HG03571 (cell line): ENCODE data around the gene MEIOSIN.

Source experiments
- ATAC-seq: cut with Tn5 transposase; IDR thresholded peaks from one replicate; pipeline ENCODE4 v1.9.1; 2021; ENCODE audit not compliant: unreplicated experiment

The MEIOSIN gene

GRCh38 chr19:45779231-45780145 is 46.2 kb downstream of the MEIOSIN start:
- peak; percentile 65 for ATAC-seq

DNA sequence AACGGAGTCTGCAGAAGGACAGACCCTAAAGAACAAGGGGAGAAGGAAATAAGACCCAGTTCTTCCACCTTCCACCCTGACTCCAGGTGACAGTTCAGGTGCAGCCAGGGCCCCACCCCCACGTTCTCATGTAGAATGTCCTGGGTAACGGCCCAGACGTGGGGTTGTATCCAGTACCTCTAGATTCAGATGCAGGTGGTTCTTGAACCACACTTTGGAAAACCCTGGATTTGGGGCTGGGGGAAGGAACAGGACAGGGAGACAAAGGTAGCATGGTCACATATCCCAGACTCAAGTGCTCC is 46.9 kb downstream of the MEIOSIN start:
- no peak for ATAC-seq

- ATAC-seq = no peak
Measured at GRCh38 chr19:45780448-45781213, 47.4 kb downstream of the MEIOSIN start.

GRCh38 chr19:45781214-45782161 is 48.2 kb downstream of the MEIOSIN start:
- ATAC-seq = no peak

- no peak for ATAC-seq
Measured at GRCh38 chr19:45782162-45782691, 49.0 kb downstream of the MEIOSIN start, which contains the start of gene DMPK. TSS of gene DMPK (minus strand) at chr19:45782490. CDS start at chr19:45782352, 138 bp downstream.

DNA sequence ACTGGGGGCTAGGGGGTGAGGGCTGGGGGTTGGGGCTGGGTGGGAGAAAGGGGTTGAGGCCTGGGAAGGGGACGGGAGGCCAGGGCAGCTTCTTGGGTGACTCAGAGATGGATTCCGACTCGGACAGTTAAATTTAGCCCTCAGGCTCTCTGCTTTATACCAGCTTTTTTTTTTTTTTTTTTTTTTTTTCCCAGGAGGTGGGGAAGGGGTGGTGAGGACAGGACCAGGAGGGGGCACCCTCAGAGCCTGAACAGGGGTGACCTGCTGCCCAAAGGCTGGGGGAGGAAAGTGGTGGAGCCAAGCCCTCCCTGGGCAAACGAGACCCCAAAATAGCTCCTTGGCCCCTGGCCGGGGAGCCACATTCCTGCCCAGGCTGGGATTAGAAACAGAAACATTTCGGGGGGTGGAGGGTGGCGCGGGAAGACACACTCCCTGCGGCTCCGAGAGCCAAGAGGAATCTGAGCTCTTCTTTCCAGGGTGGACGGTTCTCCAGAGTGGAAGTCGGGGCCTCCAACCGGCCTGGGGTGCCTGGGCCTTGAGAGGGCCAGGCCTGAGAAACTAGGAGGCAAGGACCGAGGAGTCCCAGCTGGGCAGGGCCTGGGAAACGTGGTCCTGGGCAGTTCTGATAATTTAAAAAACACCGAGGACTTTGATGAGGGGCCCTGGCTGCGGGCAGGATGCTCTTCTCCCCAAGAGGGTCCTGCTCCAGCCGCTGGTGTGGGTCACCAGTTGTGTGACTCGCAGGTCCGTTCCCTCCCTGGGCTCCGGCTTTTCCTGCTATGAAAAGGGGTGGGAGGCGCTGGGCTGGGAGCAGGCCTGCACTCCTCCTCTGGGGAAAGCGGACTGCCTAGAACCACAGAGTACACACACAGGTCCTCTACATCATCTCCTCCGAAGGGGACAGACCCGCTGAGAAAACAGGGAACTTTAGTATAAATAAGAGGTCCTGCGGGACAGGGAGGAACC is 49.9 kb downstream of the MEIOSIN start:
- no peak for ATAC-seq

DNA sequence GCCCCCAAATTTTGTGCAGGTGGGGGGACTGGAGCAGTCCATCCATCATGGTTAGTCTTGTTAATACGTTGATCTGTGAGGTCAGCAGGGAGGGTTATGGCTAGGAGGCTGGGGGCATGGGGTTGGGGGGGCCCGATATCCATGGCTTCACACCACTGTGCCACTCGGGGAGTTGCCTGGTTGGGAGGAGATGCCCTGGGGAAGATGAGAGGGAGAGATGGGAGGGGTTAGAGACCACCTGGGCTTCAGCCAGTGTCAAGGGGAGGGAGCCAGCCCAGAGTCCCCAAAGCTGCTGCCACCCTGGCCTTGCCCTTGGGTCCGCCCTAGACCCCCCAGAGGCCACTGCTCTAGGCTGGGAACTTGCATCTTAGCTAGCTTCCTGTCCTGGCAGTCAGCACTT is 50.9 kb downstream of the MEIOSIN start:
- ATAC-seq = no peak

DNA sequence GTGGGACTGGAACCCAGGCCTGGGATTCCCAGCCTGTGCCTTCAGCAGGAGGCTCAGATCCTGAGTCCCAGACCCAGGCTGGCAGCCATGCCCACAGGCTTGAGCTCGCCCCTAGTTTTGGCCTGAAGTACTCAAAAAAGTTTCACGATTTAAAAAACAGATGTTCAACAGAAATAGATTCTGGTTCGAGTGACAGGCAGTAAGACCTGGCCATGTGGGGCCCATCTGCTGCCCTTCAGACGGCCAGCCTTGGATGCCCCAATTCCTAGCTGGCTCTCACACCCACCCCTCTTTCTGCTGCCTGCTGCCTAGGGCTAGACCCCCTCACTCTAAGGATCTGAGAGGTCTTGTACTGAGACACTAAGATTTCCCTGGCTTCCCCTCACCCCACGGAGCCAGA is 51.9 kb downstream of the MEIOSIN start:
- ATAC-seq = no peak

DNA sequence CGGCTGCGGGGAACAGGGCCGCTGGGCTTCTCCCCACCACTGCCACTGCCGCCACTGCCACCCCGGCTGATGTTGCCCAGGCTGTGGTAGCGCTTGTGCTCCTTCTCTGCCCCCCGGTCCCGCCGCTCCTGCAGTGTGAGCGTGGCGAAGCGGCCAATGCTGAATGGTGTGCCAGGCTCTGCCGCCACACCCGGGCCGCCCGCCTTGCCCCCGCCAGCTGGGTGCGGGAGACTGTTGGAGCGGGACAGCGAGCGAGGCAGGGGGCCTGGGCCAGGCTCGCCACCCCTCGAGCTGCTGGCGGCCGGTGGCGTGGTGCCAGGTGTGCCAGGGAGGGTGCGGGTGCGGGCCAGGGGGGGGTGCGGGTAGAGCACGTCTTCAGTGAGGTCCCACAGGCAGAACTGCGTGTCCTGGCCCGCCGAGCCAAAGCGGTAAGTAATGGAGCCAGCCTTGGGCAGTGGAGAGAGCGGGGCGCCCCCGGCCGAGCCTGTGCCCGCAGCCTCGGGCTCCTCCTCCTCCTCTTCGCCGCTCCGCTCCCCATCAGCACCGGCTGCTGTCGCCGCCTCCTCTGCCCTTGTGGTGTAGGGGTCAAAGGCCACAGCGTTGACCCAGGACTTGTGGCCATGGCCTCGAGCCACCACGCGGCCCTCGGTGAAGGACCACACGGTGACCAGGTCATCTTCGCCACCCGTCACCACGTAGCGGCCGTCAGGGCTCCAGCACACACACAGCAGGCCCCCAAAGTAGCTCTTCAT is 52.7 kb downstream of the MEIOSIN start:
- ATAC-seq = no peak

DNA sequence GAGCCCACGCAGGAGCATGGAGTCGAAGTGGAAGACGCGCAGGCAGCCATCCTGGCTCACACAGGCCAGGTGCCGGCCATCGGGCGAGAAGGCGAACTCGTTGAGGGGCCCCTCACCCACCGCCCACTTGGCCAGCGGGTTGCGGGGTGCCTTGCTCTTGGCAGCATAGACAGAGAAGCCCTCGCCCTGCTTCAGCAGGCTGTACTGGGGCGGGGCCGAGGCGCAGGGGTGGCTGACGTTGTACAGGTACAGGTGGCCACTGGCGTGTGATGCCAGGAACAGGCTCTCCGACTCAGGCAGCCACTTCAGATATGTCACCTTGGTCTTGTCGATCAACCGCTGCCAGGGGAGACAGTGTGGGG is 53.3 kb downstream of the MEIOSIN start:
- no peak for ATAC-seq

GRCh38 chr19:45789035-45789786 is 56.0 kb downstream of the MEIOSIN start:
- ATAC-seq = no peak

GRCh38 chr19:45790942-45791341 is 57.7 kb downstream of the MEIOSIN start:
- ATAC-seq = no peak

DNA sequence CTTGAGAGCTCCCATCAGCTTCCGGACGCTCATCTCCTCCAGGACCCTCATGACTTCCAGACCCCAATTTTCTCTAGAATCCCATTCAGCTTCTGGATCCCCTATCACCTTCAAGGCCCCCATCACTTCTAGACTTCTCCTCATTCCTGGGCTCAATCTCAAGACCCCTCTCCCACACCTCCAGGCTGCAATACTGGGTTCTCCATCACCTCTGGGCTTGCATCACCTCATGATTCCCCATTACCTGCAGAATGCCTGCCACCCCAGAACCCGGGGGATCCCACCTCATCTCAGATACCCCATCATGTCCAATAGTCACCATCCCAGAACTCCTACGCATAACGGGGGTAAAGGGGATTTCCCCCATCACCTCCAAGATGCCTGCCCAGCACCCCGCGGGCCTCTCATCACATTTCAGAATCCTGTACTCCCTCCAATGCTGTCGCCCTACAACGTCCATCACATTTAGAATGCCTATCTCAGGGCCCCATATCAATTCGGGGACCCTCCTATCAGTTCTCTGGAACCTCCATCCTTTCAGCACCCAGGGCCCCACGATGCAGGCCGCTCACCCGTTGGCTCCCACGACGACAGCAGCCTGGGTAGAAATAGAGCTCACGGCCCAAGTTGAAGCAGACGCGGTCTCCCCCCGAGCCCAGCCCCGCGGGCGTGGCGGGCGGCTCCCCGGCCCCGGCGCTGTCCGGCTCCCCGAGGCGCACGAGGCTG is 58.7 kb downstream of the MEIOSIN start:
- ATAC-seq = no peak

- ATAC-seq = peak; percentile 90
Measured at GRCh38 chr19:45792470-45793177, 59.4 kb downstream of the MEIOSIN start, which contains the start of gene DMWD. TSS of gene DMWD (minus strand) at chr19:45792845. CDS start at chr19:45792756, 89 bp downstream.

DNA sequence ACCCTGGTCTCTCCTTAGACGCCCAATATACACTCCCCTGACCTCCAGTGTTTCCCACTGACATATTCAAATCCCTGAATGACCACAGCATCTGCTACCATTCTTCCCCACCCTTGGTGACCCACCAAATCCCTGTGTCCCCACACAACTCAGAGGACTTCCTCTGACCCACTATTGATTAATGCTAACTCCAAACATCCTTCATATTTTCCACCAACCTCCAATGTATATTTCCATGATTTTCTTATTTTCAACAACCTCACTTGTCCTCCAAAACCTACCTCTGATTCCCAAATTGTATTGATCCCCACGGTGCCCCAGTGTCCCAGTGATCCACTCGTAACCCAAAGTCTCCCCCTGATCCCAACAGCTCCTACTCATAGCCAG is 59.9 kb downstream of the MEIOSIN start:
- ATAC-seq = no peak

DNA sequence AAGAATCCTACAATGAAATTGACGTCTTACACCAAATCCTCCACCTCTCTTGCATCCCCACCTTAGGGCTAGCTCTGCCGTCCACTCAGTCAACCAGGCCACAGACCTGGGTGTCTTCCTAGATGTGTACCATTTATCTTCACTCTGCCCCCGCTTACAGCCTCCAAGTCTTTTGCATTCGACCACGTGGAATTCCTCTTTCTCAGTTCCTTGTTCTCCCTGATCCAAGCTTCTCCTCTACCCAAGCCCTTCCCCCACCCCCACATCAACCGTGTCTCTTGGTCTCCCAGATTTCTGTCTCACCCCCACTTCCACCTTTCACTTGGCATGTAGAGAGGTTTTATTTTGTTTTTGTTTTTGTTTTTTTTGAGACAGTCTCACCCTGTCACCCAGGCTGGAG is 60.6 kb downstream of the MEIOSIN start:
- ATAC-seq = no peak

GRCh38 chr19:45794627-45795026 is 61.4 kb downstream of the MEIOSIN start:
- ATAC-seq = no peak
